K562 (cell line): ENCODE results near the gene THAP11. TPM values are rescaled to one million over a fixed set of nuclear protein-coding genes. Genes with fewer than 3 reads are reported as not detected.

Experiments used
- E2F3 ChIP-seq: fragments of 250-450 bp; sonication (Bioruptor Pico); IDR thresholded peaks from 2 replicates; pipeline ENCODE4 v1.4.0; 2020; ENCODE audit warnings: mild to moderate bottlenecking
- ETV5 ChIP-seq: sonication (generic); formaldehyde crosslinking; IDR thresholded peaks from 2 replicates; pipeline ENCODE4 v1.4.0; 2020; ENCODE audit warnings: low read depth, mild to moderate bottlenecking, missing genetic modification reagents
- EZH2 ChIP-seq: IDR thresholded peaks from 2 replicates; pipeline ENCODE4 v1.6.1; 2012; ENCODE audit warnings: low read depth, mild to moderate bottlenecking, inconsistent platforms, low read length, borderline replicate concordance
- IFI16 ChIP-seq: fragments of 250-450 bp; sonication (Bioruptor Pico); IDR thresholded peaks from 2 replicates; pipeline ENCODE4 v2.1.2; 2022; ENCODE audit warnings: mild to moderate bottlenecking, inconsistent platforms
- PCBP2 ChIP-seq: fragments of 200-400 bp; formaldehyde crosslinking; IDR thresholded peaks from 2 replicates; pipeline ENCODE4 v1.6.1; 2018; ENCODE audit warnings: low read length, low read depth, mild to moderate bottlenecking, moderate library complexity; ENCODE audit not compliant: poor library complexity, severe bottlenecking
- POLR2A ChIP-seq: fragments of 450-650 bp; conservative IDR thresholded peaks from 2 replicates; pipeline ENCODE4 v1.6.1; 2016
- PTTG1 ChIP-seq: fragments of 450-650 bp; IDR thresholded peaks from 2 replicates; pipeline ENCODE4 v1.6.1; 2016; ENCODE audit warnings: low read depth, mild to moderate bottlenecking, missing genetic modification characterization, missing compliant biosample characterization
- ZNF551 ChIP-seq: fragments of 250-450 bp; sonication (Bioruptor Pico); IDR thresholded peaks from 2 replicates; pipeline ENCODE4 v1.5.0; 2021; ENCODE audit warnings: mild to moderate bottlenecking, moderate library complexity
- ZNF830 ChIP-seq: fragments of 250-450 bp; sonication (Bioruptor Pico); IDR thresholded peaks from 2 replicates; pipeline ENCODE4 v1.5.0; 2021; ENCODE audit warnings: mild to moderate bottlenecking
- polyA plus RNA-seq, 8 experiments: library from polyadenylated mRNA; depleted of rRNA in 4 of 8; stranded (reverse) in 5 of 8; unstranded in 3 of 8; fragments of >200 nt; fragmentation: Nextera tagmentation in 2 of 8; fragmentation: Illumina TruSeq in 1 of 8; extraction: Ambion mirVana in 2 of 8; extraction: Trizol in 1 of 8; gene quantifications; 2 replicates each; pipeline versions ENCODE4 v1.2.1 to v1.2.3, GENCODE V29; 2011 to 2014; ENCODE audit warnings: inconsistent platforms in 1 of 8, missing spikeins in 1 of 8
- total RNA-seq, 7 experiments: library from RNA; depleted of rRNA in 6 of 7; stranded (reverse); fragments of >200 nt in 6 of 7; fragmentation: Illumina TruSeq in 2 of 7; extraction: Trizol in 2 of 7; gene quantifications; 2 replicates each; pipeline versions ENCODE4 v1.2.1 to v1.2.3, GENCODE V29; 2011 to 2021; ENCODE audit warnings: low replicate concordance in 1 of 7
- TF ChIP-seq, protein P1 (sequence below): fragments of 200-800 bp; sonication (Bioruptor generic); IDR thresholded peaks from 2 replicates; pipeline ENCODE4 v1.6.1; 2016; ENCODE audit warnings: missing genetic modification characterization, missing compliant biosample characterization
- TF ChIP-seq, protein P2 (sequence below): sonication (generic); formaldehyde crosslinking; IDR thresholded peaks from 2 replicates; pipeline ENCODE4 v1.8.0; 2022; ENCODE audit warnings: mild to moderate bottlenecking, missing genetic modification reagents
- TF ChIP-seq, protein P3 (sequence below): fragments of 450-650 bp; formaldehyde crosslinking; IDR thresholded peaks from 2 replicates; pipeline ENCODE4 v1.4.0; 2020; ENCODE audit warnings: mild to moderate bottlenecking, moderate library complexity
- TF ChIP-seq, protein P4 (sequence below): fragments of 150-350 bp; IDR thresholded peaks from 2 replicates; pipeline ENCODE4 v1.6.1; 2014; ENCODE audit warnings: low read depth, mild to moderate bottlenecking, low read length, borderline replicate concordance
- TF ChIP-seq, protein P5 (sequence below): fragments of 250-450 bp; sonication (Bioruptor Pico); IDR thresholded peaks from 2 replicates; pipeline ENCODE4 v1.4.0; 2020; ENCODE audit warnings: borderline replicate concordance

Gene THAP11
- total and polyA plus RNA-seq, 9 of the 15 experiments (the other 6 are each of a cell fraction or from before 2014, with no cell fraction given), result 2.4 to 31.6 (median 21.4) TPM

DNA sequence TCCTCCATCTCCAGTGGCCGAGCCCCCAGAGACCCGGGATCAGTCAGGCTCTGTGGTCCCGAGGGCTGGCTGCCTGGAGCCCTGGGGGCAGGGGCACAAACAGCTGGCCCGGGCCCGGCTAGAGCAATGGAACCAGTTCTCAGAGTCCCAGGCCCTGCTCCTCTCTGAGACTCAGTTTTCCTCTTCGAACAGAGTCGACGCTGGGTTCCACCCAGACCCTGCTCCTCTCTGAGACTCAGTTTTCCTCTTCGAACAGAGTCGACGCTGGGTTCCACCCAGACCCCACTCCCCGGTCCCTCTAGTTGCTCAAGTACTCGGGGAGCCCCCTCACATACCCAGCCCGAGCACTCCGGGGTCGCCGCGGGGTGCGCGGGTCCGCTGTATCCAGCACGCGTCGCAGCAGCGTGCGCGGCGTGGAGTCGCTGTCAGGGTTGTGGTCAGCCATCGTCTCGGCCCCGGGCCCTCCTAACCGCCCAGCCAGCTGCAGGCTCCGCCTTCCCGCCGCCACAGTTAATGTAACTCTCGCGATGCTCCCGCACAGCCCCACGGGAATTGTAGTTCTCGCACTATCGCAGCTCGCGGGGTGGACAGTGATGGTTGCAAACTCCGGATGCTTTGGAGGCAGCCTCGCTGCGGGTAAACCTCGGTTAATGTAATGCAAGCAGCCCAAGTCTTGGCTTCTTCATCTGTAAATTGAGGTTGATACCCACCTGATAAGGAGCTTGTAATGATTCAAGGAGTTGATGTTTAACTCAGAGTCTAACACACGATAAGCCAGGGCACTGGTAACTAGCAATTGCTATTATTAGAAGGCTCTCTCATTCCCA is 8.5 kb upstream of the THAP11 start (continued):
- TF ChIP-seq, protein P1, sequence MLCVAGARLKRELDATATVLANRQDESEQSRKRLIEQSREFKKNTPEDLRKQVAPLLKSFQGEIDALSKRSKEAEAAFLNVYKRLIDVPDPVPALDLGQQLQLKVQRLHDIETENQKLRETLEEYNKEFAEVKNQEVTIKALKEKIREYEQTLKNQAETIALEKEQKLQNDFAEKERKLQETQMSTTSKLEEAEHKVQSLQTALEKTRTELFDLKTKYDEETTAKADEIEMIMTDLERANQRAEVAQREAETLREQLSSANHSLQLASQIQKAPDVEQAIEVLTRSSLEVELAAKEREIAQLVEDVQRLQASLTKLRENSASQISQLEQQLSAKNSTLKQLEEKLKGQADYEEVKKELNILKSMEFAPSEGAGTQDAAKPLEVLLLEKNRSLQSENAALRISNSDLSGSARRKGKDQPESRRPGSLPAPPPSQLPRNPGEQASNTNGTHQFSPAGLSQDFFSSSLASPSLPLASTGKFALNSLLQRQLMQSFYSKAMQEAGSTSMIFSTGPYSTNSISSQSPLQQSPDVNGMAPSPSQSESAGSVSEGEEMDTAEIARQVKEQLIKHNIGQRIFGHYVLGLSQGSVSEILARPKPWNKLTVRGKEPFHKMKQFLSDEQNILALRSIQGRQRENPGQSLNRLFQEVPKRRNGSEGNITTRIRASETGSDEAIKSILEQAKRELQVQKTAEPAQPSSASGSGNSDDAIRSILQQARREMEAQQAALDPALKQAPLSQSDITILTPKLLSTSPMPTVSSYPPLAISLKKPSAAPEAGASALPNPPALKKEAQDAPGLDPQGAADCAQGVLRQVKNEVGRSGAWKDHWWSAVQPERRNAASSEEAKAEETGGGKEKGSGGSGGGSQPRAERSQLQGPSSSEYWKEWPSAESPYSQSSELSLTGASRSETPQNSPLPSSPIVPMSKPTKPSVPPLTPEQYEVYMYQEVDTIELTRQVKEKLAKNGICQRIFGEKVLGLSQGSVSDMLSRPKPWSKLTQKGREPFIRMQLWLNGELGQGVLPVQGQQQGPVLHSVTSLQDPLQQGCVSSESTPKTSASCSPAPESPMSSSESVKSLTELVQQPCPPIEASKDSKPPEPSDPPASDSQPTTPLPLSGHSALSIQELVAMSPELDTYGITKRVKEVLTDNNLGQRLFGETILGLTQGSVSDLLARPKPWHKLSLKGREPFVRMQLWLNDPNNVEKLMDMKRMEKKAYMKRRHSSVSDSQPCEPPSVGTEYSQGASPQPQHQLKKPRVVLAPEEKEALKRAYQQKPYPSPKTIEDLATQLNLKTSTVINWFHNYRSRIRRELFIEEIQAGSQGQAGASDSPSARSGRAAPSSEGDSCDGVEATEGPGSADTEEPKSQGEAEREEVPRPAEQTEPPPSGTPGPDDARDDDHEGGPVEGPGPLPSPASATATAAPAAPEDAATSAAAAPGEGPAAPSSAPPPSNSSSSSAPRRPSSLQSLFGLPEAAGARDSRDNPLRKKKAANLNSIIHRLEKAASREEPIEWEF (CRISPR knock-in tag), result no peak
- TF ChIP-seq, protein P2, sequence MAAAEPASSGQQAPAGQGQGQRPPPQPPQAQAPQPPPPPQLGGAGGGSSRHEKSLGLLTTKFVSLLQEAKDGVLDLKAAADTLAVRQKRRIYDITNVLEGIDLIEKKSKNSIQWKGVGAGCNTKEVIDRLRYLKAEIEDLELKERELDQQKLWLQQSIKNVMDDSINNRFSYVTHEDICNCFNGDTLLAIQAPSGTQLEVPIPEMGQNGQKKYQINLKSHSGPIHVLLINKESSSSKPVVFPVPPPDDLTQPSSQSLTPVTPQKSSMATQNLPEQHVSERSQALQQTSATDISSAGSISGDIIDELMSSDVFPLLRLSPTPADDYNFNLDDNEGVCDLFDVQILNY (CRISPR knock-in tag), result no peak; the same call in 1 of the 2 replicates
- TF ChIP-seq PTTG1 (tag), result no peak
- TF ChIP-seq POLR2A, result peak; percentile 90
- TF ChIP-seq PCBP2, result no peak
- TF ChIP-seq, protein P3, sequence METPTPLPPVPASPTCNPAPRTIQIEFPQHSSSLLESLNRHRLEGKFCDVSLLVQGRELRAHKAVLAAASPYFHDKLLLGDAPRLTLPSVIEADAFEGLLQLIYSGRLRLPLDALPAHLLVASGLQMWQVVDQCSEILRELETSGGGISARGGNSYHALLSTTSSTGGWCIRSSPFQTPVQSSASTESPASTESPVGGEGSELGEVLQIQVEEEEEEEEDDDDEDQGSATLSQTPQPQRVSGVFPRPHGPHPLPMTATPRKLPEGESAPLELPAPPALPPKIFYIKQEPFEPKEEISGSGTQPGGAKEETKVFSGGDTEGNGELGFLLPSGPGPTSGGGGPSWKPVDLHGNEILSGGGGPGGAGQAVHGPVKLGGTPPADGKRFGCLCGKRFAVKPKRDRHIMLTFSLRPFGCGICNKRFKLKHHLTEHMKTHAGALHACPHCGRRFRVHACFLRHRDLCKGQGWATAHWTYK, result no peak
- TF ChIP-seq, protein P4, sequence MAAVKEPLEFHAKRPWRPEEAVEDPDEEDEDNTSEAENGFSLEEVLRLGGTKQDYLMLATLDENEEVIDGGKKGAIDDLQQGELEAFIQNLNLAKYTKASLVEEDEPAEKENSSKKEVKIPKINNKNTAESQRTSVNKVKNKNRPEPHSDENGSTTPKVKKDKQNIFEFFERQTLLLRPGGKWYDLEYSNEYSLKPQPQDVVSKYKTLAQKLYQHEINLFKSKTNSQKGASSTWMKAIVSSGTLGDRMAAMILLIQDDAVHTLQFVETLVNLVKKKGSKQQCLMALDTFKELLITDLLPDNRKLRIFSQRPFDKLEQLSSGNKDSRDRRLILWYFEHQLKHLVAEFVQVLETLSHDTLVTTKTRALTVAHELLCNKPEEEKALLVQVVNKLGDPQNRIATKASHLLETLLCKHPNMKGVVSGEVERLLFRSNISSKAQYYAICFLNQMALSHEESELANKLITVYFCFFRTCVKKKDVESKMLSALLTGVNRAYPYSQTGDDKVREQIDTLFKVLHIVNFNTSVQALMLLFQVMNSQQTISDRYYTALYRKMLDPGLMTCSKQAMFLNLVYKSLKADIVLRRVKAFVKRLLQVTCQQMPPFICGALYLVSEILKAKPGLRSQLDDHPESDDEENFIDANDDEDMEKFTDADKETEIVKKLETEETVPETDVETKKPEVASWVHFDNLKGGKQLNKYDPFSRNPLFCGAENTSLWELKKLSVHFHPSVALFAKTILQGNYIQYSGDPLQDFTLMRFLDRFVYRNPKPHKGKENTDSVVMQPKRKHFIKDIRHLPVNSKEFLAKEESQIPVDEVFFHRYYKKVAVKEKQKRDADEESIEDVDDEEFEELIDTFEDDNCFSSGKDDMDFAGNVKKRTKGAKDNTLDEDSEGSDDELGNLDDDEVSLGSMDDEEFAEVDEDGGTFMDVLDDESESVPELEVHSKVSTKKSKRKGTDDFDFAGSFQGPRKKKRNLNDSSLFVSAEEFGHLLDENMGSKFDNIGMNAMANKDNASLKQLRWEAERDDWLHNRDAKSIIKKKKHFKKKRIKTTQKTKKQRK, result no peak
- TF ChIP-seq, protein P5, sequence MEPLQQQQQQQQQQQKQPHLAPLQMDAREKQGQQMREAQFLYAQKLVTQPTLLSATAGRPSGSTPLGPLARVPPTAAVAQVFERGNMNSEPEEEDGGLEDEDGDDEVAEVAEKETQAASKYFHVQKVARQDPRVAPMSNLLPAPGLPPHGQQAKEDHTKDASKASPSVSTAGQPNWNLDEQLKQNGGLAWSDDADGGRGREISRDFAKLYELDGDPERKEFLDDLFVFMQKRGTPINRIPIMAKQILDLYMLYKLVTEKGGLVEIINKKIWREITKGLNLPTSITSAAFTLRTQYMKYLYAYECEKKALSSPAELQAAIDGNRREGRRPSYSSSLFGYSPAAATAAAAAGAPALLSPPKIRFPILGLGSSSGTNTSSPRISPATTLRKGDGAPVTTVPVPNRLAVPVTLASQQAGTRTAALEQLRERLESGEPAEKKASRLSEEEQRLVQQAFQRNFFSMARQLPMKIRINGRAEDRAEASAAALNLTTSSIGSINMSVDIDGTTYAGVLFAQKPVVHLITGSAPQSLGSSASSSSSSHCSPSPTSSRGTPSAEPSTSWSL, result no peak
- TF ChIP-seq ZNF830, result no peak
- TF ChIP-seq EZH2, result no peak
- TF ChIP-seq ZNF551 (CRISPR knock-in tag), result no peak
- TF ChIP-seq ETV5 (CRISPR knock-in tag), result peak; percentile 67; the same call in 1 of the 2 replicates
- no peak for TF ChIP-seq IFI16
- no peak for TF ChIP-seq E2F3 (CRISPR knock-in tag)
